Nephron (organoid): ENCODE data around the gene GSG1L2.
A peak's percentile ranks its signal among the peaks of the same experiment; 100 is the strongest.

Experiments used
- H3K27ac Mint-ChIP-seq, 3 experiments: 2 replicates each; pipeline ENCODE4 v1.8.0; 2020; ENCODE audit warnings: mixed read lengths in 3 of 3, mild to moderate bottlenecking in 2 of 3, moderate library complexity in 1 of 3
- H3K27me3 Mint-ChIP-seq: 2 replicates; pipeline ENCODE4 v1.8.0; 2021; ENCODE audit warnings: low read depth, mild to moderate bottlenecking, moderate library complexity, mixed read lengths
- H3K36me3 Mint-ChIP-seq: 2 replicates; pipeline ENCODE4 v1.8.0; 2020; ENCODE audit warnings: low read depth, mixed read lengths
- H3K4me1 Mint-ChIP-seq: 2 replicates; pipeline ENCODE4 v1.8.0; 2020; ENCODE audit warnings: mixed read lengths
- H3K4me3 Mint-ChIP-seq, 3 experiments: 2 replicates each; pipeline ENCODE4 v1.8.0; 2020; ENCODE audit warnings: mild to moderate bottlenecking in 3 of 3, mixed read lengths in 3 of 3, moderate library complexity in 2 of 3
- H3K9me3 Mint-ChIP-seq: 2 replicates; pipeline ENCODE4 v1.8.0; 2020; ENCODE audit warnings: mixed read lengths
- TF ChIP-seq, protein P1 (sequence below), 3 experiments: fragments of 200-600 bp; sonication (generic); IDR thresholded peaks; one replicate each; pipeline ENCODE4 v1.5.0; 2021; ENCODE audit warnings: antibody characterized with exemption in 3 of 3; ENCODE audit not compliant: unreplicated experiment in 3 of 3

The GSG1L2 gene

DNA sequence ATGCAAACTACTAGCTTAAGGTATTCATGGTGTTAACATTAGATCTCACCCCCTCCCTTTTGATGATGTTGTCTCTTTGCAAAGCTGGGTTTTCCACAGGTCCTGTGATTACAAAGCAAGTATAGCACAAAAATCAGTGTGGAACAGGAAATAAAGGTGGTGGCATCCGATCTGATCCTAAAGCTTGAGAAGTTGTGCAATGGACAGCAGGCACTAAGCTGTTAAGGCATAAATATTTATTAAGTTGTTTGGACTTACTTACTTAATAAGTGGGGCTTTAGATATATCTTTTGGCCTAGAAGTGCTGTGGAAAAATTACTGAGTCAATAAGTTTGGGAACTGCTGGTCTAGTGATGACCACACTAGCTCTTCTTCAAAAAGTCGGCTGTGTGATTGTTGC lies 8.8 kb upstream of the GSG1L2 start:
- Mint-ChIP-seq H3K4me3 (no peak overlapping the region), H3K9me3 (no peaks in the 10 kb centered on the region), H3K36me3 (no peaks in the 10 kb centered on the region), H3K27ac (no peak overlapping the region), H3K4me1 (peaks cover 6% of the 10 kb centered on the region), H3K27me3 (peaks cover 8% of the 10 kb centered on the region)
- TF ChIP-seq, protein P1, sequence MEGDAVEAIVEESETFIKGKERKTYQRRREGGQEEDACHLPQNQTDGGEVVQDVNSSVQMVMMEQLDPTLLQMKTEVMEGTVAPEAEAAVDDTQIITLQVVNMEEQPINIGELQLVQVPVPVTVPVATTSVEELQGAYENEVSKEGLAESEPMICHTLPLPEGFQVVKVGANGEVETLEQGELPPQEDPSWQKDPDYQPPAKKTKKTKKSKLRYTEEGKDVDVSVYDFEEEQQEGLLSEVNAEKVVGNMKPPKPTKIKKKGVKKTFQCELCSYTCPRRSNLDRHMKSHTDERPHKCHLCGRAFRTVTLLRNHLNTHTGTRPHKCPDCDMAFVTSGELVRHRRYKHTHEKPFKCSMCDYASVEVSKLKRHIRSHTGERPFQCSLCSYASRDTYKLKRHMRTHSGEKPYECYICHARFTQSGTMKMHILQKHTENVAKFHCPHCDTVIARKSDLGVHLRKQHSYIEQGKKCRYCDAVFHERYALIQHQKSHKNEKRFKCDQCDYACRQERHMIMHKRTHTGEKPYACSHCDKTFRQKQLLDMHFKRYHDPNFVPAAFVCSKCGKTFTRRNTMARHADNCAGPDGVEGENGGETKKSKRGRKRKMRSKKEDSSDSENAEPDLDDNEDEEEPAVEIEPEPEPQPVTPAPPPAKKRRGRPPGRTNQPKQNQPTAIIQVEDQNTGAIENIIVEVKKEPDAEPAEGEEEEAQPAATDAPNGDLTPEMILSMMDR (IDR thresholded peaks at IDR 0.05; ENCODE audit: unreplicated experiment in 3 of 3), result no peak

DNA sequence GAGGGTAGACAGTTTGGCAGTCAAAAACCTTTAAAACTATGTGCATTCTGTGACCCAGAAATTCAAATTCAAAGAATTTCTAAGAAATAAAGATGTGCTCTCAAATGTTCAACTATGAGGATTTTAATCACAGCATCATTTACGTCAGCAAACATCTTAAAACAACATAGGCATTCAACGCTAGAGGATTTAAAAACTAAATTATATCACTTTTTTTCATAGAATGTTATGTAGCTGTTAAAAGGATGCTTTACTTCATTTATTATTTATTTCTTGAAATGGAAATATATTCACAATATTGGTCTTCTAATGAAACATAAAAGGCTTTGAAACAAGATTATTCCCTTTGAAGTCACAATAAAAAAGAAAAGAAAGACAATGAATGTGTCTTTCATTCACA lies 7.5 kb upstream of the GSG1L2 start:
- no peaks in the 10 kb centered on the region for H3K9me3 Mint-ChIP-seq
- peaks cover 6% of the 10 kb centered on the region for H3K4me1 Mint-ChIP-seq
- H3K36me3 Mint-ChIP-seq, result no peaks in the 10 kb centered on the region
- TF ChIP-seq, protein P1 (IDR thresholded peaks at IDR 0.05; ENCODE audit: unreplicated experiment in 3 of 3), result no peak
- peaks cover 13% of the 10 kb centered on the region for H3K27me3 Mint-ChIP-seq
- peak overlapping the region in 1 of 3 experiments; percentile 46 for H3K27ac Mint-ChIP-seq
- no peak overlapping the region for H3K4me3 Mint-ChIP-seq

DNA sequence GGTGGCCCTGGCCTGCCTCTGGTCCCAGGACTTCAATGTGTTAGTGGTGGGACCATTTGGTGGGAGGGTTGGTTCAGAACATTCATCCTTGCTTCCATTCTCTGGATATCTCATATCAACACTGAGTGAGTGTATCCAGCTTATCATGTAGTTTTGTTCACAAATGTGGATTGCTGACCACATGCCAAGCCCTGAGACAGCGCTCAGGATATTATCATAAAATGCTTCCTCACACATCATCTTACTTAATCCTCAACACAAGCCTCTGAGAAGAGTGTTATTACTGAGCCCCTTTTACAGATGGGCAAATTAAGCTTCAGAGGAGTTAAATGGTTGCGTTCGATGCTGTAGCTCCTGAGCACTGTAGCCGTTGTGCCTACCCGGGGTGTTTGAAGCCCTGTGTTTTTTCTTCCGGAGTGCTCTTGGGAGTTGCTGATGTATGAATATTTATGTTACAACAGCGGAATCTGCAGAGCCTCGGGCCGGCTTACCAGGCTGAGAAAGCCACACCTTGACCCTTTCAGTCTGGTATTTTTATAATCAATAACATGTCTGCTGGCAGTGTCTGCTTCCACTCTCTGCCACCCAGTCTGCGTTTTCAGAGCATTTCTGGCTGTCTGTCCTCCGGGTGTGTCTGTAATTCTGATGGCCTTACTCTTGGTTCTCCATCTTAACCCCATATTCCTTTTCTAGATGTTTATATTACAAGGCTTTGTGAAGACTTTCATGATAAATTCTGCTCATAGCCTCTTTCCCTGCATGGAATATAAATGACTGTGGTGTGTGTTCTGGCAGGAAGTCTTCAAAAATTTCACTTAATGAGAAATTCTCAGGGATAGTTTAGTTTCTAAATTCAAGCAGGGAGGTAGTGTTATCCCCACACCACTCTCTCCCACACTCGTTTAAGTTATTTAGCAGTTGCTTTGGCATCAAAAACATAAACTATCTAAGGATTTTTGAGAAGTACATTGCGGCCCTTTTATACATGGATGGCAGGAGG lies 6.7 kb upstream of the GSG1L2 start:
- Mint-ChIP-seq H3K27me3 (peaks cover 17% of the 10 kb centered on the region), H3K4me1 (peaks cover 6% of the 10 kb centered on the region), H3K4me3 (no peak overlapping the region), H3K27ac (peak overlapping the region; percentile 46 to 77 (median 59)), H3K36me3 (no peaks in the 10 kb centered on the region), H3K9me3 (no peaks in the 10 kb centered on the region)
- TF ChIP-seq, protein P1 (IDR thresholded peaks at IDR 0.05; ENCODE audit: unreplicated experiment in 3 of 3), result no peak

DNA sequence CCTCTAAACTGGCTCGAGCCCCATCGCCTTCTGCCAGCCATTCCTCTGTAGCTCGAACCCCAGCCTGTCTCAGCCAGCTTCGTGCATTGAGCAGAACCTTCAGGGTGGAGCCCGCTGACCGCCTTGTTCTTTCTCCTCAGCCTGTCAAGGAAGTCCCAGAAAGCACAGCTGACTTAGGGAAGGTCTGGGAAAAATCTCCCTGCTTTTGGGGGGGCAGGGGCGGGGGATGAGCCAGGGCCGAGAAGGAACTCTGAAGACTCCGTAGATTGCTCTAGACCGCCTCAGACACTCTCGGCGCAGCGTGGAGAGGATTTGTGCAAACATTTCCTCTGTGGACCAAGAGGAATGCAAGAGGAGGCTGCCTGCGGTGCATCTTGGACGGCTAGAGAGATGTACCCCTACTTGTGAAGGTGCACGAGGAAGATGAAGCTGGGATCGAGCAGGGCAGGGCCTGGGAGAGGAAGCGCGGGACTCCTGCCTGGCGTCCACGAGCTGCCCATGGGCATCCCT lies 3.8 kb upstream of the GSG1L2 start, which contains the start of gene GLP2R:
GLP2R (plus strand) TSS at position 284 of the 510 bp plus-strand sequence; CDS start at position 424, 140 bp downstream.
- H3K4me1 Mint-ChIP-seq, result peaks cover 6% of the 10 kb centered on the region
- no peak within 1 kb of the TSS for H3K4me3 Mint-ChIP-seq

DNA sequence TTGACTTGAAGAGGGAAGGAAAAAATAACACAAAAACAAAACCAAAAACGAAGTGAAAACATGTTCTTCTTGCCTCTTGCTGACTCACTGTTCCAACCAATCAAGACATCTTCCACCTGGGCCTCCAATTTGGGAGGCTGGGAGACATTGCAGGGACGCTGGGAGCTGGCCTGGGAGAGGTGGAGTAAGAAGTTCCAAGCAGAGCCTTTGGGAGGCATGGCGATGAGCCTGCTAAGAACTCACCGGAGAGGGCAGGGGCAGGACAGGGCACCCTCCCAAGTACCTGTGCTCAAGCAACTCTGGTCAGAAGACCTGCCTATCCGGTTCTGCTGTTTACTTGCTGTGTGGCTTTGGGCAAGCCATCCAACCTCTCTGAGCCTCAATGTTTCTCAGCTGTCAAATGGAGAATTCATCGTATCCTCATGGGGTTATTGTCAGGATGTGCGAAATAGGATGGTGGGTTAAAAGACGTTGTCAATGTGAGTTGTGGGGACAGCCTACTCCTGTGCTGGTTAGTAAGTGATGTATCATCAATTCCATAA lies 3.0 kb upstream of the GSG1L2 start:
- peaks cover 9% of the 10 kb centered on the region for H3K27me3 Mint-ChIP-seq
- H3K9me3 Mint-ChIP-seq, result peaks cover 4% of the 10 kb centered on the region
- TF ChIP-seq, protein P1 (IDR thresholded peaks at IDR 0.05; ENCODE audit: unreplicated experiment in 3 of 3), result no peak
- no peaks in the 10 kb centered on the region for H3K36me3 Mint-ChIP-seq
- H3K27ac Mint-ChIP-seq, result no peak overlapping the region
- peaks cover 6% of the 10 kb centered on the region for H3K4me1 Mint-ChIP-seq
- H3K4me3 Mint-ChIP-seq, result no peak overlapping the region

More for the DNA sequence above, 3.8 kb upstream of the GSG1L2 start, which contains the start of gene GLP2R:
- Mint-ChIP-seq H3K27ac (no peak within 1 kb of the TSS), H3K36me3 (no peaks in the 10 kb centered on the region), H3K27me3 (peaks cover 9% of the 10 kb centered on the region), H3K9me3 (peaks cover 4% of the 10 kb centered on the region)
- TF ChIP-seq, protein P1 (IDR thresholded peaks at IDR 0.05; ENCODE audit: unreplicated experiment in 3 of 3), result no peak
